Esophagus muscularis mucosa (tissue), 2 donors: ENCODE results near the gene DOCK3.

Experiments used
- POLR2A ChIP-seq: fragments of 450-650 bp; IDR thresholded peaks from one replicate; pipeline ENCODE4 v1.6.1; 2017; ENCODE audit warnings: antibody characterized with exemption, moderate library complexity, mild to moderate bottlenecking, low read depth
- POLR2AphosphoS5 ChIP-seq, 2 donors: sonication (generic); formaldehyde crosslinking; IDR thresholded peaks; one replicate each; pipeline ENCODE4 v1.6.1; 2017; ENCODE audit warnings: antibody characterized with exemption in 2 of 2

- no peak for TF ChIP-seq POLR2A
- TF ChIP-seq POLR2AphosphoS5 (IDR thresholded peaks at IDR 0.05) = no peak
Measured at GRCh38 chr3:50658416-50658815, 16.3 kb upstream of the DOCK3 start.
